Fibroblast of skin of back (primary cell): Measurements from ENCODE around the gene RAB6A.
"Not testable (repeated sequence)": the region's sequence is repeated elsewhere in the genome, so short reads cannot be mapped to it uniquely, and the experiment has no call there.

Experiments
- DNase-seq: peaks from one replicate; pipeline ENCODE4 v3.0.0-alpha.2; 2013

RAB6A gene

GRCh38 chr11:73716153-73717056 lies 44.5 kb downstream of the RAB6A start:
- peak; percentile 12 for DNase-seq

GRCh38 chr11:73715541-73715940 lies 45.3 kb downstream of the RAB6A start:
- DNase-seq = no peak

- DNase-seq = no peak
These were observed 49.9 kb downstream of the RAB6A start for GRCh38 chr11:73710964-73711363.

GRCh38 chr11:73705053-73705452 lies 55.8 kb downstream of the RAB6A start:
- DNase-seq = no peak

- no peak for DNase-seq
These were observed 66.9 kb downstream of the RAB6A start for GRCh38 chr11:73693899-73694525.

- no peak for DNase-seq
These were observed 80.2 kb downstream of the RAB6A start for GRCh38 chr11:73680687-73681086.

- DNase-seq = not testable (repeated sequence)
These were observed 84.3 kb downstream of the RAB6A start for GRCh38 chr11:73676552-73676951.

GRCh38 chr11:73671701-73672100 lies 89.2 kb downstream of the RAB6A start:
- no peak for DNase-seq

- DNase-seq = no peak
These were observed 90.1 kb downstream of the RAB6A start for GRCh38 chr11:73670808-73671207.

GRCh38 chr11:73667891-73668290 lies 93.0 kb downstream of the RAB6A start:
- DNase-seq = no peak

GRCh38 chr11:73664877-73665276 lies 96.0 kb downstream of the RAB6A start:
- DNase-seq = no peak

GRCh38 chr11:73663604-73664495 lies 97.0 kb downstream of the RAB6A start:
- no peak for DNase-seq

GRCh38 chr11:73662445-73663157 lies 98.3 kb downstream of the RAB6A start:
- peak; percentile 17 for DNase-seq

- DNase-seq = peak; percentile 83
These were observed 99.7 kb downstream of the RAB6A start for GRCh38 chr11:73661035-73661628.

- no peak for DNase-seq
These were observed 100.3 kb downstream of the RAB6A start for GRCh38 chr11:73660497-73661034.

- no peak for DNase-seq
These were observed 100.9 kb downstream of the RAB6A start for GRCh38 chr11:73659961-73660360.

GRCh38 chr11:73656985-73657384 lies 103.9 kb downstream of the RAB6A start:
- DNase-seq = no peak

GRCh38 chr11:73655686-73656085 lies 105.2 kb downstream of the RAB6A start:
- DNase-seq = no peak

GRCh38 chr11:73654482-73655021 lies 106.3 kb downstream of the RAB6A start:
- no peak for DNase-seq

GRCh38 chr11:73653996-73654395 lies 106.9 kb downstream of the RAB6A start:
- no peak for DNase-seq

GRCh38 chr11:73652856-73653559 lies 107.9 kb downstream of the RAB6A start:
- no peak for DNase-seq
